GM23338 (cell line): ENCODE results near the gene GGCT. TPM values are rescaled to one million over a fixed set of nuclear protein-coding genes. Genes with fewer than 3 reads are reported as not detected.

Experiments used
- ATAC-seq: fragments of 200-7000 bp; cut with Tn5 transposase; 3 replicates; pipeline ENCODE4 v1.9.1; 2020
- DNase-seq: peaks from one replicate; pipeline ENCODE4 v3.0.0-alpha.2; 2015; ENCODE audit warnings: low spot score
- H2AFZ ChIP-seq: fragments of 200-600 bp; sonication (generic); 2 replicates; pipeline ENCODE4 v1.8.0; 2016; ENCODE audit warnings: antibody characterized with exemption, mild to moderate bottlenecking, moderate library complexity
- H3F3A ChIP-seq: fragments of 200-600 bp; sonication (generic); replicated peaks from 2 replicates; pipeline ENCODE4 v1.8.0; 2017; ENCODE audit warnings: antibody characterized with exemption, mixed run types, low read depth
- H3K27ac ChIP-seq: fragments of 200-600 bp; sonication (generic); 2 replicates; pipeline ENCODE4 v1.6.1; 2016; ENCODE audit warnings: low read depth
- H3K27me3 ChIP-seq: fragments of 200-600 bp; sonication (generic); 2 replicates; pipeline ENCODE4 v1.8.0; 2016; ENCODE audit warnings: mild to moderate bottlenecking, mixed run types, moderate library complexity; ENCODE audit not compliant: insufficient read depth
- H3K36me3 ChIP-seq: fragments of 200-600 bp; sonication (generic); 2 replicates; pipeline ENCODE4 v1.8.0; 2016; ENCODE audit warnings: mild to moderate bottlenecking; ENCODE audit not compliant: insufficient read depth
- H3K4me1 ChIP-seq: fragments of 200-600 bp; sonication (generic); 2 replicates; pipeline ENCODE4 v1.8.0; 2016; ENCODE audit warnings: mild to moderate bottlenecking, moderate library complexity; ENCODE audit not compliant: insufficient read depth
- H3K4me2 ChIP-seq: fragments of 200-600 bp; sonication (generic); 2 replicates; pipeline ENCODE4 v1.7.1; 2017; ENCODE audit warnings: mixed run types
- H3K4me3 ChIP-seq: fragments of 200-600 bp; sonication (generic); 2 replicates; pipeline ENCODE4 v1.6.1; 2016; ENCODE audit warnings: mixed run types
- H3K79me2 ChIP-seq: fragments of 200-600 bp; sonication (generic); replicated peaks from 2 replicates; pipeline ENCODE4 v1.8.0; 2017; ENCODE audit warnings: mild to moderate bottlenecking; ENCODE audit not compliant: insufficient read depth
- H3K9me2 ChIP-seq: fragments of 200-600 bp; sonication (generic); 2 replicates; pipeline ENCODE4 v1.8.0; 2017; ENCODE audit not compliant: insufficient read depth
- H4K20me1 ChIP-seq: fragments of 200-600 bp; sonication (generic); replicated peaks from 2 replicates; pipeline ENCODE4 v1.8.0; 2017; ENCODE audit warnings: mild to moderate bottlenecking; ENCODE audit not compliant: insufficient read depth
- H3K27ac Mint-ChIP-seq: 2 replicates; pipeline ENCODE4 v1.8.0; 2020; ENCODE audit warnings: inconsistent platforms, mild to moderate bottlenecking, moderate library complexity, mixed read lengths
- H3K27me3 Mint-ChIP-seq: 3 replicates; pipeline ENCODE4 v1.8.0; 2022; ENCODE audit warnings: low read depth, mild to moderate bottlenecking, moderate library complexity, mixed read lengths, inconsistent platforms; ENCODE audit not compliant: insufficient read depth, poor library complexity
- H3K36me3 Mint-ChIP-seq: 3 replicates; pipeline ENCODE4 v1.8.0; 2021; ENCODE audit warnings: low read depth, mild to moderate bottlenecking, inconsistent platforms, moderate library complexity, mixed read lengths
- H3K4me1 Mint-ChIP-seq: 3 replicates; pipeline ENCODE4 v1.8.0; 2020; ENCODE audit warnings: mild to moderate bottlenecking, inconsistent platforms, mixed read lengths
- H3K4me3 Mint-ChIP-seq: 3 replicates; pipeline ENCODE4 v1.8.0; 2021; ENCODE audit warnings: moderate library complexity, mild to moderate bottlenecking, inconsistent platforms, mixed read lengths
- H3K9me3 Mint-ChIP-seq: 3 replicates; pipeline ENCODE4 v1.8.0; 2020; ENCODE audit warnings: moderate library complexity, mild to moderate bottlenecking, inconsistent platforms, mixed read lengths
- EZH2 ChIP-seq: fragments of 200-600 bp; sonication (generic); IDR thresholded peaks from one replicate; pipeline ENCODE4 v1.8.0; 2017; ENCODE audit warnings: antibody characterized with exemption, mild to moderate bottlenecking, low read depth; ENCODE audit not compliant: unreplicated experiment
- JUNB ChIP-seq: IDR thresholded peaks from one replicate; pipeline ENCODE4 v1.6.1; 2016; ENCODE audit warnings: antibody characterized with exemption; ENCODE audit not compliant: unreplicated experiment
- ZNF331 ChIP-seq: fragments of 250-450 bp; sonication (Bioruptor Pico); IDR thresholded peaks from 2 replicates; pipeline ENCODE4 v1.5.0; 2020; ENCODE audit warnings: low read depth, mild to moderate bottlenecking, moderate library complexity
- ZNF462 ChIP-seq: fragments of 250-450 bp; sonication (Bioruptor Pico); IDR thresholded peaks from 2 replicates; pipeline ENCODE4 v1.5.0; 2020; ENCODE audit warnings: mild to moderate bottlenecking, moderate library complexity
- polyA plus RNA-seq: library from polyadenylated mRNA; unstranded; fragments of >200 nt; fragmentation: Nextera tagmentation; extraction: Ambion mirVana; gene quantifications from 2 replicates; pipeline ENCODE4 v1.2.1, GENCODE V29; 2016
- total RNA-seq: library from RNA; depleted of rRNA; stranded (reverse); fragments of >200 nt; shearing (Covaris generic); gene quantifications from 2 replicates; pipeline ENCODE4 v1.2.3, GENCODE V29; 2014
- TF ChIP-seq, protein P1 (sequence below): IDR thresholded peaks from one replicate; pipeline ENCODE4 v1.6.1; 2018; ENCODE audit warnings: antibody characterized with exemption; ENCODE audit not compliant: unreplicated experiment
- TF ChIP-seq, protein P2 (sequence below), 2 experiments: fragments of 200-600 bp in 1 of 2; sonication (generic) in 1 of 2; conservative IDR thresholded peaks; 2 replicates each; pipeline versions ENCODE4 v1.5.1 to v1.6.1; 2016 to 2017; ENCODE audit warnings: antibody characterized with exemption in 2 of 2, low read depth in 2 of 2, mild to moderate bottlenecking in 2 of 2, moderate library complexity in 1 of 2
- TF ChIP-seq, protein P3 (sequence below): IDR thresholded peaks from 2 replicates; pipeline ENCODE4 v1.6.1; 2016; ENCODE audit warnings: antibody characterized with exemption

Gene GGCT
- total and polyA plus RNA-seq, 2 experiments from 2014 or later, result 104 to 229 TPM

DNA sequence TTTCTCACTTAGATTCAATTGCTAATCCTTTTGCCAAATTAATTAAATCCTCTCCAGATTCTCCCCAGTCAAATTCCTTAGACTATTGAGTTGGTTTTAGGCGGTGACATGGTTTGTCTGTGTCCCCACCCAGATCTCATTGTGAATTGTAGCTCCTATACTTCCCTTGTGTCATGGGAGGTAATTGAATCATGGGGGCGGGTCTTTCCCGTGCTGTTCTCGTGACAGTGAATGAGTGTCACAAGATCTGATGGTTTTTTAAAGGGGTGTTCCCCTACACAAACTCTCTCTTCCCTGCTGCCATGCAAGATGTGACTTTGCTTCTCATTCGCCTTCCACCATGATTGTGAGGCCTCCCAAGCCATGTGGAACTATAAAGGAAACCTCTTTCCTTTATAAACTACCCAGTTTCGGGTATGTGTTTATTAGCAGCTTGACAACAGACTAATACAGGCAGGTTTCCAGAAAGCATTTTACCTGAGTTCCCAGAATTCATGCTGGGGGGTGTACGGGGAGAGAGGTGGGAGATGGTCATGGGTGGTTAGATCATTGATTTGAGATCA, 45.4 kb upstream of the GGCT start (continued):
- TF ChIP-seq ZNF462 (no peak), ZNF331 (no peak)

DNA sequence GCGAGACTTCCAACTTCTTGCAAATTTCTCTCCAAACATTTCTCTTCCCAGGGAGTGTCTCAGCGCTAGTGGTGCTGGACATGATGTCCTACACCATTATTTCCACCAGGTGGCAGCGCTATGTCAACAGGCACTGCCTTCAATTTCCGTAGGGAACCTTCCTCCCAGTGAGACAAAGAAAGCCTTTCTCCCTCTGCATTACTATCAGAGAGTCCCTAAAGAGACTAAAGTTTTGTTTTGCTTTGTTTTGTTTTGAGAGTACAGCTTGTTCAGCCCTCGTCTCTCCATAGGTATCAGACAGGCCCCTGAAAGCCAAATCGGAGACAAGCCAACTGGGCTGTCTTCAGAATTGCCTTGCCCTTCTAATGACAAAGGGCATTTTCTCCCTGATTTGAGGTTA, 44.2 kb upstream of the GGCT start:
- Histone ChIP-seq H3F3A (no peaks in the 10 kb centered on the region), H3K79me2 (no peaks in the 10 kb centered on the region), H3K36me3 (no peaks in the 10 kb centered on the region), H3K9me2 (no peaks in the 10 kb centered on the region), H3K27ac (peak overlapping the region; percentile 29; the same call in 1 of the 2 replicates), H2AFZ (peak overlapping the region; percentile 75; the same call in 1 of the 2 replicates), H3K4me1 (peaks cover 8% of the 10 kb centered on the region), H3K4me2 (no peak overlapping the region; the same call in 1 of the 2 replicates), H4K20me1 (no peaks in the 10 kb centered on the region; the same call in 1 of the 2 replicates), H3K4me3 (no peak overlapping the region; the same call in 1 of the 2 replicates), H3K27me3 (no peaks in the 10 kb centered on the region)
- H3K27ac Mint-ChIP-seq, result peak overlapping the region; percentile 91
- no peaks in the 10 kb centered on the region for H3K9me3 Mint-ChIP-seq
- ATAC-seq, result peak; percentile 96
- peaks cover 25% of the 10 kb centered on the region for H3K4me1 Mint-ChIP-seq
- H3K27me3 Mint-ChIP-seq, result peaks cover 2% of the 10 kb centered on the region
- TF ChIP-seq, protein P1, sequence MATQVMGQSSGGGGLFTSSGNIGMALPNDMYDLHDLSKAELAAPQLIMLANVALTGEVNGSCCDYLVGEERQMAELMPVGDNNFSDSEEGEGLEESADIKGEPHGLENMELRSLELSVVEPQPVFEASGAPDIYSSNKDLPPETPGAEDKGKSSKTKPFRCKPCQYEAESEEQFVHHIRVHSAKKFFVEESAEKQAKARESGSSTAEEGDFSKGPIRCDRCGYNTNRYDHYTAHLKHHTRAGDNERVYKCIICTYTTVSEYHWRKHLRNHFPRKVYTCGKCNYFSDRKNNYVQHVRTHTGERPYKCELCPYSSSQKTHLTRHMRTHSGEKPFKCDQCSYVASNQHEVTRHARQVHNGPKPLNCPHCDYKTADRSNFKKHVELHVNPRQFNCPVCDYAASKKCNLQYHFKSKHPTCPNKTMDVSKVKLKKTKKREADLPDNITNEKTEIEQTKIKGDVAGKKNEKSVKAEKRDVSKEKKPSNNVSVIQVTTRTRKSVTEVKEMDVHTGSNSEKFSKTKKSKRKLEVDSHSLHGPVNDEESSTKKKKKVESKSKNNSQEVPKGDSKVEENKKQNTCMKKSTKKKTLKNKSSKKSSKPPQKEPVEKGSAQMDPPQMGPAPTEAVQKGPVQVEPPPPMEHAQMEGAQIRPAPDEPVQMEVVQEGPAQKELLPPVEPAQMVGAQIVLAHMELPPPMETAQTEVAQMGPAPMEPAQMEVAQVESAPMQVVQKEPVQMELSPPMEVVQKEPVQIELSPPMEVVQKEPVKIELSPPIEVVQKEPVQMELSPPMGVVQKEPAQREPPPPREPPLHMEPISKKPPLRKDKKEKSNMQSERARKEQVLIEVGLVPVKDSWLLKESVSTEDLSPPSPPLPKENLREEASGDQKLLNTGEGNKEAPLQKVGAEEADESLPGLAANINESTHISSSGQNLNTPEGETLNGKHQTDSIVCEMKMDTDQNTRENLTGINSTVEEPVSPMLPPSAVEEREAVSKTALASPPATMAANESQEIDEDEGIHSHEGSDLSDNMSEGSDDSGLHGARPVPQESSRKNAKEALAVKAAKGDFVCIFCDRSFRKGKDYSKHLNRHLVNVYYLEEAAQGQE, result no peak
- TF ChIP-seq EZH2 (no peak), JUNB (peak; percentile 65)
- TF ChIP-seq, protein P2, sequence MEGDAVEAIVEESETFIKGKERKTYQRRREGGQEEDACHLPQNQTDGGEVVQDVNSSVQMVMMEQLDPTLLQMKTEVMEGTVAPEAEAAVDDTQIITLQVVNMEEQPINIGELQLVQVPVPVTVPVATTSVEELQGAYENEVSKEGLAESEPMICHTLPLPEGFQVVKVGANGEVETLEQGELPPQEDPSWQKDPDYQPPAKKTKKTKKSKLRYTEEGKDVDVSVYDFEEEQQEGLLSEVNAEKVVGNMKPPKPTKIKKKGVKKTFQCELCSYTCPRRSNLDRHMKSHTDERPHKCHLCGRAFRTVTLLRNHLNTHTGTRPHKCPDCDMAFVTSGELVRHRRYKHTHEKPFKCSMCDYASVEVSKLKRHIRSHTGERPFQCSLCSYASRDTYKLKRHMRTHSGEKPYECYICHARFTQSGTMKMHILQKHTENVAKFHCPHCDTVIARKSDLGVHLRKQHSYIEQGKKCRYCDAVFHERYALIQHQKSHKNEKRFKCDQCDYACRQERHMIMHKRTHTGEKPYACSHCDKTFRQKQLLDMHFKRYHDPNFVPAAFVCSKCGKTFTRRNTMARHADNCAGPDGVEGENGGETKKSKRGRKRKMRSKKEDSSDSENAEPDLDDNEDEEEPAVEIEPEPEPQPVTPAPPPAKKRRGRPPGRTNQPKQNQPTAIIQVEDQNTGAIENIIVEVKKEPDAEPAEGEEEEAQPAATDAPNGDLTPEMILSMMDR (conservative IDR thresholded peaks at IDR 0.05; ENCODE audit: low read depth in 2 of 2), result peak; percentile 87 to 88
- TF ChIP-seq, protein P3, sequence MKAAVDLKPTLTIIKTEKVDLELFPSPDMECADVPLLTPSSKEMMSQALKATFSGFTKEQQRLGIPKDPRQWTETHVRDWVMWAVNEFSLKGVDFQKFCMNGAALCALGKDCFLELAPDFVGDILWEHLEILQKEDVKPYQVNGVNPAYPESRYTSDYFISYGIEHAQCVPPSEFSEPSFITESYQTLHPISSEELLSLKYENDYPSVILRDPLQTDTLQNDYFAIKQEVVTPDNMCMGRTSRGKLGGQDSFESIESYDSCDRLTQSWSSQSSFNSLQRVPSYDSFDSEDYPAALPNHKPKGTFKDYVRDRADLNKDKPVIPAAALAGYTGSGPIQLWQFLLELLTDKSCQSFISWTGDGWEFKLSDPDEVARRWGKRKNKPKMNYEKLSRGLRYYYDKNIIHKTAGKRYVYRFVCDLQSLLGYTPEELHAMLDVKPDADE, result no peak
- DNase-seq, result peak; percentile 95
- H3K4me3 Mint-ChIP-seq, result peak overlapping the region; percentile 43; the same call in 1 of the 3 replicates
- peaks cover 2% of the 10 kb centered on the region; the same call in 1 of the 3 replicates for H3K36me3 Mint-ChIP-seq
